ENCODE measurements around the gene PRAMEF20.
"Not testable (repeated sequence)": the region's sequence is repeated elsewhere in the genome, so short reads cannot be mapped to it uniquely, and the experiment has no call there.

The PRAMEF20 gene

GRCh38 chr1:13410150-13410549, at the start of gene PRAMEF20:
PRAMEF20 (plus strand) TSS chr1:13410450; CDS start chr1:13416355, 5,905 bp downstream.
- DNase-seq = not testable (repeated sequence)

DNA sequence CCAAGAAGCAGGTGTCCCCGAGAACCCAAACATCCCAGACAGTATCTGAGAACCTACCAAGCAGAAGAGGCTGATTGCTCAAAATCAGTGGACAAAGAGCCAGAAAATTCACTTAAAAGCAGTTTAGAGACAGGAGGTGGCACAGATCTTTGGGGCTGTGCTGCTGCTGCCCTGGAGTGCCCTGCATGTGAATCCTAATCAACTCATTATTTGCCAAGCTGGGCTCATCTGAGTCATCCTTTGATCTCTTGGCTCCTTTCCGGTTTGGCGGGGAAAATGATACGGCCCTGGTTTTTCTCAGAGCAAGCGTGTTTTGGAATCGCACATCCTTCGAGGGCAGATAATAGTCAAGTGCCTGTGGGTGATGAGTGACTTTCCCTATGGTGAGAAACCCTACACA, 47.9 kb upstream of the PRAMEF20 start:
- DNase-seq = not testable (repeated sequence)

DNA sequence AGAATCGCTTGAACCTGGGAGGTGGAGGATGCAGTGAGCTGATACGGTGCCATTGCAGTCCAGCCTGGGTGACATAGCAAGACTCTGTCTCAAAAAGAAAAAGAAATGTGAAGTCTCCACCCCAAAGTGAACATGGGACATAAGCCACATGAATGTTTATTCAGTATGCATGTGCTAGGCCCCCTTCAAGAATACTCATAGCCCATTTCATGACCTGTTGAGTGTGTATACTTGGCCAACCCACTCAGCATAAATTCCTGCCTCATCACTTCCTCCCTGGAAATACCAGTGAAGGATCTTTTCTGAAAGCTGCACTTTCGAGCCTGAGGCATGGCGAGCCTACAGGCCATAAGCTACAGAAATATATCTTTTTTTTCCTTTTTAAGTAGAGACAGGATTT, 45.3 kb upstream of the PRAMEF20 start:
- not testable (repeated sequence) for DNase-seq

DNA sequence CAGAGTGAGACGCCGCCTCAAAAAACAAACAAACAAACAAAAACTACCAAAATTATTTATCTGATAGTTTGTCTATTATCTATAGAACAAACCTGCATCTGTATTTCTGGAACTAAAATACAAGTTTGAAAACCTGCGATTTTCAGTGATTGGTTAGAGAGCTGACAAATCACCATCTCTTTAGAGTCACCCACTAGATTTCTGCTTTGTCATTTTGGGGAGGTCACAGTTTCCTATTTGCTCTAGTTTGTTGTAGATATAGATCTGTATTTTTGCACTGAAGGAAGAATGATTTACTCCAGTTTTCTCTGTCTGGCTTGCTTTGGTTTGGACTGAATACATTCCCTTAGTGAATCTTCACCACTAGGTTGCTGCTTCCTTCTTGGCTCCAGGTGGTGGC, 43.7 kb upstream of the PRAMEF20 start:
- DNase-seq = not testable (repeated sequence)

- DNase-seq = not testable (repeated sequence)
Observed at GRCh38 chr1:13368544-13368943, 41.7 kb upstream of the PRAMEF20 start.

DNA sequence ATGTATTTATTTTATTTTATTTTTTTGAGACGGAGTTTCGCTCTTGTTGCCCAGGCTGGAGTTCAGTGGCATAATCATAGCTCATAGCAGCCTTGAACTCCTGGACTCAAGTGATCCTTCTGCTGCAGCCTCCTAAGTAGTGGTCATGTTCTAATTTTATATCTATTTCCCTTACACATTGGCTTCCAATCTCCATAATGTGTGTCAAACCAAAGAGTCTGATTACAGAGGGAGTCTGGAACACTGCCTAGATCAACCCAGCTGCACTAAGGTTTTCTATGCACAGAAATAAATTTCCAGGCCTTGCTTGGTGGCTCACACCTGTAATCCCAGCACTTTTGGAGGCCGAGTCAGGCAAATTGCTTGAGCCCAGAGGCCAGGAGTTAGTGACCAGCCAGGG, 31.3 kb upstream of the PRAMEF20 start:
- not testable (repeated sequence) for DNase-seq

GRCh38 chr1:13380380-13380779, 29.9 kb upstream of the PRAMEF20 start:
- not testable (repeated sequence) for DNase-seq

- DNase-seq = not testable (repeated sequence)
Observed at GRCh38 chr1:13389332-13389731, 20.9 kb upstream of the PRAMEF20 start, which contains the start of gene PRAMEF17. PRAMEF17 (plus strand) TSS chr1:13389632; CDS start chr1:13389658, 26 bp downstream.

DNA sequence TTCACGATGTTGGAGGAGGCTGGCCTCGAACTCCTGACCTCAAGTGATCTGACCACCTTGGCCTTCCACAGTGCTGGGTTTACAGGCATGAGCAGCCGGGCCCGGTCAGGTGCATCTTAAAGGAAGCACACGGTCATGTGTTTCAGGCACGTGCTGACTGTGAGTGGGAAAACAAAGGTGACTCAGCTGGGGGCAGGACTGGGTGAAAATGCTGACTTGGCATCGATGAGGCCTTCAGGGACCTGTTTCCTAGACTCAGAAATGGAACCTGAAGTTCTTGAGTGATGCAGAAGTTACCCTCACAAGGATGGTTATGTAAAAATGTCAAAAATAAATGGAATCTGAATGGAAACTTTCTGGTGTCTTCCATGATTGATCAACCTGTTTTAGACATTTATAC, 17.2 kb upstream of the PRAMEF20 start:
- DNase-seq = not testable (repeated sequence)

GRCh38 chr1:13394761-13395160, 15.5 kb upstream of the PRAMEF20 start:
- DNase-seq = not testable (repeated sequence)

DNA sequence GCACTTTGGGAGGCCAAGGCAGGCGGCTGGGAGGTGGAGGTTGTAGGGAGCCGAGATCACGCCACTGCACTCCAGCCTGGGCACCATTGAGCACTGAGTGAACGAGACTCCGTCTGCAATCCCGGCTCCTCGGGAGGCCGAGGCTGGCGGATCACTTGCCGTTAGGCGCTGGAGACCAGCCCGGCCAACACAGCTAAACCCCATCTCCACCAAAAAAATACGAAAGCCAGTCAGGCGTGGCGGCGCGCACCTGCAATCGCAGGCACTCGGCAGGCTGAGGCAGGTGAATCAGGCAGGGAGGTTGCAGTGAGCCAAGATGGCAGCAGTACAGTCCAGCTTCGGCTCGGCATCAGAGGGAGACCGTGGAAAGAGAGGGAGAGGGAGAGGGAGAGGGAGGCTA, 14.9 kb upstream of the PRAMEF20 start:
- DNase-seq = not testable (repeated sequence)

DNA sequence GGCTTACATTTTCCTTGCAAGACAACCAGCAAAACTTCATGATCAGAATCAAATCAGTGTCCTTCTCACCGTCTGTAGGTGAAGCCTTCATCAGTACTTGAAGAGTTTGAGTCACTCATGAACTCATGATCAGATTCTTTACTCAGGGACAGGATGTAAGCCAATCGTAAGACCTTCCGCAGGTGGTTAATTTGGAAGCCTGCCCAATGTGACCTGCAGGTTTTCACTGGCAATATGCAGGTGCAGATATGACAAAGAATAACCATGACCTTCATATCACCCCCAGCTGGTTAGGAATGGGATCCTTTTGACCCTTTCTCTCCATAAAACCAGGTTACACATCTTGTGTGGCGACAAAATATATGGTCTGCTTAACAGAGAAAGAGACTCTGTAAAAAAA, 2.4 kb upstream of the PRAMEF20 start:
- DNase-seq = no peak

DNA sequence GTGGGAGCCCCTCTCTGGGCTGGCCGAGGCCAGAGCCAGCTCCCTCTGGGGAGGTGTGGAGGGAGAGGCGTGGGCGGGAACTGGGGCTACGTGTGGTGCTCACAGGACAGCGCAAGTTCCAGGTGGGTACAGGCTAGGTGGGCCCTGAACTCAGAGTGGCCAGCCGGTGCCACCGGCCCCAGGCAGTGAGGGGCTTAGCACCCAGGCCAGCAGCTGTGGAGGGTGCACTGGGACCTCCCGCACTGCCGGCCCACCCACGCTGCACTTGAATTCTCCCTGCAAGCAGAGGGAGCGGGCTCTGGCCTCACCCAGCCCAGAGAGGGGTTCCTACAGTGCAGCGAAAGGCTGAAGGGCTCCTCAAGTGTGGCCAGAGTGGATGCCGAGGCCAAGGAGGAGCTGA, 20.2 kb downstream of the PRAMEF20 start:
- DNase-seq = no peak

- DNase-seq = no peak
Observed at GRCh38 chr1:13432251-13432650, 22.0 kb downstream of the PRAMEF20 start.

DNA sequence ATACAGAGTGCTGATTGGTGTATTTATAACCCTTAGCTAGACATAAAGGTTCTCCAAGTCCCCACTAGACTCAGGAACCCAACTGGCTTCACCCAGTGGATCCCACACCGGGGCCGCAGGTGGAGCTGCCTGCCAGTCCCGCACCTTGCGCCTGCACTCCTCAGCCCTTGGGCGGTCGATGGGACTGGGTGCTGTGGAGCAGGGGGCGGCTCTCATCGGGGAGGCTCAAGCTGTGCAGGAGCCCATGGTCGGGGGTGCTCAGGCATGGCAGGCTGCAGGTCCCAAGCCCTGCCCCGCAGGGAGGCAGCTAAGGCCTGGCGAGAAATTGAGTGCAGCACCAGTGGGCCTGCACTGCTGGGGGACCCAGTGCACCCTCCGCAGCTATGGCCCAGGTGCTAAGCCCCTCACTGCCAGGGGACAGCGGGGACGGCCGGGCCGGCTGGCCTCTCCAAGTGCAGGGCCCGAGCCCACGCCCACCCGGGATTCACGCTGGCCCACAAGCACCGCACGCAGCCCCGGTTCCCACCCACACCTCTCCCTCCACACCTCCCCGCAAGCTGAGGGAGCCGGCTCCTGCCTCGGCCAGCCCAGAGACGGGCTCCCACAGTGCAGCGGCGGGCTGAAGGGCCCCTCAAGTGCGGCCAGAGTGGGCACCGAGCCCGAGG, 23.6 kb downstream of the PRAMEF20 start:
- DNase-seq = not testable (repeated sequence)

GRCh38 chr1:13435458-13435857, 25.2 kb downstream of the PRAMEF20 start:
- DNase-seq = no peak

- not testable (repeated sequence) for DNase-seq
Observed at GRCh38 chr1:13439104-13439783, 29.0 kb downstream of the PRAMEF20 start.

GRCh38 chr1:13443335-13443979, 33.2 kb downstream of the PRAMEF20 start:
- DNase-seq = no peak

DNA sequence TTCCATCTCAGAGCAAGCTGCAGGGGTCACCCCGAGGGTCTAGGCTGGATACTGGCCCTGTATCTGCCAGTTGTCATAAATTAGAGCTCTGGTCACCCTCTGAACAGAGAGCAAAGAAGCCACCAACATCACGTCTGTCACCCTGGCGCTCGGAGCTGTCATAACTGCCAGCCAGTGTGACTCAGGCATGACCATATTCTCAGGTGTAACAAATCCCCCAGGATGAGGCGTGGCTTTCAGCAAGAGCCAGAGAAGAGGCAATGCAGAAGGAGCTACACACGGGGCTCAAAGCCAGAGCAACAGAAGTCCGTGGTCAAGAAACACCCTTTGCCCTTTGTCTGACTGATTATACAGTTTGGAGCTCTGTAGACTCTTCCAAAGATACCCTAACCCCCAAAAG, 40.0 kb downstream of the PRAMEF20 start:
- DNase-seq = no peak

GRCh38 chr1:13451399-13451965, 41.2 kb downstream of the PRAMEF20 start:
- no peak for DNase-seq

GRCh38 chr1:13456904-13457532, 46.8 kb downstream of the PRAMEF20 start:
- no peak for DNase-seq

DNA sequence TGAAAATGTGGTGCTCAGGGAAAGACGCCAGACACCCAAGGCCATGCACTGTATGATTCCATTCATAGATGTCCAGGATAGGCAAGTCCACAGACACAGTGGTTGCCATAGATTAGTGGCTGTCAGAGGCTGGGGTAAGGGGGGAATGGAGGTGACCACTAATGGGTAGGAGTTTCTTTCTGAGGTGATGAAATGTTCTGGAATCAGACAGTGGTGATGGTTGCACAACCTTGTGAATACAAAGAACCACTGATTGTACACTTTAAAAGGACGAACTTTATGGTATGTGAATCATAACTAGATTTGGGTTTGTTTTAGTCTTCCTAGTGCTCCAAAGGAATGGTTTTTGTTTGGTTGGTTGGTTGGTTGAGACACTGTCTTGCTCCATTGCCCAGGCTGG, 51.7 kb downstream of the PRAMEF20 start:
- DNase-seq = no peak

DNA sequence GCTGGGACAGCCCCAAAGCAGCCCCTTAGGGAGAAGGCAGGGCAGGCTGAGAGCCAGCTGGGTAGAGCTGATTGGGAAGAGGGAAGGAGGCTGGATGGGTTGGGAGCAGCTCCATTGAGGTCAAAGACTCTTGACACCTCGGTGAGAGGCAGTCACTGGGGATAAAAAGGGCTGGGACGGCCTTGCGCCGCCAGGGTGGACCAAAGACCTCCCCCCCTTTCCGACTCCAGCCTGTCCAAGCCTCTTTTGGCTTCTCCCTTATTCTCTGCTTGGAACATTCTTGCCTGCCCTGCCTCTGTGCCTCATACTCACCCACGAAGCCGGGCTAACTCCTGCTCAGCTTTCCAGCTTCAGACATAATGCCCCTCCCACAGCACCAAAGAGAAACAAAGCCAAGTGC, 52.4 kb downstream of the PRAMEF20 start:
- no peak for DNase-seq
